ENCODE results near the gene CBX2.

The CBX2 gene

GRCh38 chr17:79798299-79799173, 20.6 kb downstream of the CBX2 start:
- no peaks in the 10 kb centered on the region for H3K36me3 ChIP-seq (ENCODE audit: control insufficient read depth, insufficient read depth, low read length)
- H3K9ac ChIP-seq = no peak overlapping the region
- peaks cover 8% of the 10 kb centered on the region for H3K4me1 ChIP-seq
- H2AFZ ChIP-seq = peak overlapping the region; percentile 63
- no peaks in the 10 kb centered on the region for H3K9me3 ChIP-seq (ENCODE audit: control insufficient read depth, low read length)
- no peaks in the 10 kb centered on the region for H3K79me2 ChIP-seq
- peak overlapping the region; percentile 52 for H3K4me3 ChIP-seq (ENCODE audit: low read depth, low read length)
- no peak for TF ChIP-seq CTCF (IDR thresholded peaks at IDR 0.05)
- peaks cover 9% of the 10 kb centered on the region for H3K27me3 ChIP-seq (ENCODE audit: control insufficient read depth, insufficient read depth, low read length)
- H3K27ac ChIP-seq = no peak overlapping the region
- peak overlapping the region; percentile 89 for H3K4me2 ChIP-seq (ENCODE audit: low read length)

GRCh38 chr17:79799174-79799537, 21.2 kb downstream of the CBX2 start:
- H3K9me3 ChIP-seq (ENCODE audit: control insufficient read depth, low read length) = no peaks in the 10 kb centered on the region

GRCh38 chr17:79799538-79800324, 21.8 kb downstream of the CBX2 start:
- TF ChIP-seq CTCF (IDR thresholded peaks at IDR 0.05) = no peak
- no peaks in the 10 kb centered on the region for H3K36me3 ChIP-seq (ENCODE audit: control insufficient read depth, insufficient read depth, low read length)
- H3K27me3 ChIP-seq (ENCODE audit: control insufficient read depth, insufficient read depth, low read length) = peaks cover 12% of the 10 kb centered on the region
- H3K4me3 ChIP-seq (ENCODE audit: low read depth, low read length) = peak overlapping the region; percentile 52
- H3K27ac ChIP-seq = no peak overlapping the region
- H3K4me2 ChIP-seq (ENCODE audit: low read length) = peak overlapping the region; percentile 89
- H2AFZ ChIP-seq = no peak overlapping the region
- no peaks in the 10 kb centered on the region for H3K79me2 ChIP-seq
- peaks cover 8% of the 10 kb centered on the region for H3K4me1 ChIP-seq
- no peaks in the 10 kb centered on the region for H3K9me3 ChIP-seq (ENCODE audit: control insufficient read depth, low read length)
- H3K9ac ChIP-seq = no peak overlapping the region

More at GRCh38 chr17:79799174-79799537, 21.2 kb downstream of the CBX2 start:
- peaks cover 12% of the 10 kb centered on the region for H3K27me3 ChIP-seq (ENCODE audit: control insufficient read depth, insufficient read depth, low read length)
- H3K27ac ChIP-seq = no peak overlapping the region
- H3K79me2 ChIP-seq = no peaks in the 10 kb centered on the region
- H3K4me1 ChIP-seq = peaks cover 8% of the 10 kb centered on the region
- no peak for TF ChIP-seq CTCF (IDR thresholded peaks at IDR 0.05)
- H2AFZ ChIP-seq = no peak overlapping the region
- H3K4me2 ChIP-seq (ENCODE audit: low read length) = peak overlapping the region; percentile 89
- H3K36me3 ChIP-seq (ENCODE audit: control insufficient read depth, insufficient read depth, low read length) = no peaks in the 10 kb centered on the region
- no peak overlapping the region for H3K9ac ChIP-seq
- peak overlapping the region; percentile 52 for H3K4me3 ChIP-seq (ENCODE audit: low read depth, low read length)

GRCh38 chr17:79800325-79801155, 22.6 kb downstream of the CBX2 start:
- TF ChIP-seq CTCF (IDR thresholded peaks at IDR 0.05) = no peak
- Histone ChIP-seq H3K9me3 (ENCODE audit: control insufficient read depth, low read length) (no peaks in the 10 kb centered on the region), H3K27me3 (ENCODE audit: control insufficient read depth, insufficient read depth, low read length) (peaks cover 12% of the 10 kb centered on the region), H3K4me1 (peaks cover 8% of the 10 kb centered on the region), H3K4me3 (ENCODE audit: low read depth, low read length) (peak overlapping the region; percentile 30), H2AFZ (no peak overlapping the region), H3K9ac (no peak overlapping the region), H3K27ac (no peak overlapping the region), H3K36me3 (ENCODE audit: control insufficient read depth, insufficient read depth, low read length) (no peaks in the 10 kb centered on the region), H3K79me2 (no peaks in the 10 kb centered on the region), H3K4me2 (ENCODE audit: low read length) (peak overlapping the region; percentile 66)
